Liver (tissue), 9 donors: ENCODE data around the gene INTS1. TPM values are rescaled to one million over a fixed set of nuclear protein-coding genes. Genes with fewer than 3 reads are reported as not detected.

Experiments used
- DNase-seq: peaks from one replicate; pipeline ENCODE4 v3.0.0-alpha.2; 2017; ENCODE audit warnings: low spot score
- H3K27ac ChIP-seq, 2 donors: one replicate each; pipeline ENCODE4 v1.7.0; 2013; ENCODE audit warnings: inconsistent platforms in 2 of 2, low read length in 2 of 2, control low read depth in 1 of 2, low read depth in 1 of 2, mild to moderate bottlenecking in 1 of 2
- H3K27me3 ChIP-seq, 4 donors: one replicate each; pipeline versions ENCODE4 v1.6.1 to v1.7.0; 2013; ENCODE audit warnings: low read length in 3 of 4, inconsistent platforms in 1 of 4, mild to moderate bottlenecking in 1 of 4, moderate library complexity in 1 of 4; ENCODE audit not compliant: control insufficient read depth in 4 of 4, insufficient read depth in 4 of 4
- H3K36me3 ChIP-seq, 4 donors: one replicate each; pipeline versions ENCODE4 v1.6.1 to v1.7.0; 2013; ENCODE audit warnings: low read length in 3 of 4, mild to moderate bottlenecking in 3 of 4, low read depth in 1 of 4, moderate library complexity in 1 of 4; ENCODE audit not compliant: control insufficient read depth in 4 of 4, insufficient read depth in 3 of 4
- H3K4me1 ChIP-seq, 4 donors: one replicate each; pipeline versions ENCODE4 v1.6.1 to v1.7.0; 2013; ENCODE audit warnings: low read length in 3 of 4, mild to moderate bottlenecking in 3 of 4, moderate library complexity in 1 of 4; ENCODE audit not compliant: control insufficient read depth in 4 of 4, insufficient read depth in 4 of 4
- H3K4me3 ChIP-seq, 3 donors: one replicate each; pipeline versions ENCODE4 v1.6.1 to v1.7.0; 2013; ENCODE audit warnings: low read length in 3 of 3, control low read depth in 1 of 3, low read depth in 1 of 3, mild to moderate bottlenecking in 1 of 3
- H3K9ac ChIP-seq, 2 donors: one replicate each; pipeline ENCODE4 v1.7.0; 2013; ENCODE audit warnings: low read length in 2 of 2, mild to moderate bottlenecking in 2 of 2, moderate library complexity in 2 of 2, control low read depth in 1 of 2, low read depth in 1 of 2
- H3K9me3 ChIP-seq, 4 donors: one replicate each; pipeline versions ENCODE4 v1.6.1 to v1.7.0; 2013; ENCODE audit warnings: low read length in 3 of 4; ENCODE audit not compliant: control insufficient read depth in 4 of 4
- EGR1 ChIP-seq, 2 donors: IDR thresholded peaks; 2 replicates each; pipeline ENCODE4 v1.6.1; 2016 to 2018; ENCODE audit warnings: antibody characterized with exemption in 2 of 2, low read depth in 2 of 2
- FOXA1 ChIP-seq: IDR thresholded peaks from 2 replicates; pipeline ENCODE4 v1.6.1; 2016; ENCODE audit warnings: antibody characterized with exemption
- FOXA2 ChIP-seq: IDR thresholded peaks from 2 replicates; pipeline ENCODE4 v1.6.1; 2016; ENCODE audit warnings: antibody characterized with exemption
- GABPA ChIP-seq, 2 donors: IDR thresholded peaks in 1 of 2; conservative IDR thresholded peaks in 1 of 2; 2 replicates each; pipeline ENCODE4 v1.6.1; 2016; ENCODE audit warnings: antibody characterized with exemption in 2 of 2, mild to moderate bottlenecking in 1 of 2, moderate library complexity in 1 of 2
- HNF4A ChIP-seq, 2 donors: conservative IDR thresholded peaks; 2 replicates each; pipeline ENCODE4 v1.6.1; 2016; ENCODE audit warnings: antibody characterized with exemption in 2 of 2, mild to moderate bottlenecking in 2 of 2
- HNF4G ChIP-seq: IDR thresholded peaks from 2 replicates; pipeline ENCODE4 v1.6.1; 2016; ENCODE audit warnings: antibody characterized with exemption
- JUND ChIP-seq, 2 donors: IDR thresholded peaks; 2 replicates each; pipeline ENCODE4 v1.6.1; 2016; ENCODE audit warnings: antibody characterized with exemption in 2 of 2
- NR2F2 ChIP-seq: IDR thresholded peaks from 2 replicates; pipeline ENCODE4 v1.6.1; 2016; ENCODE audit warnings: antibody characterized with exemption
- RAD21 ChIP-seq, 2 donors: IDR thresholded peaks; 2 replicates each; pipeline ENCODE4 v1.6.1; 2016; ENCODE audit warnings: antibody characterized with exemption in 2 of 2, mild to moderate bottlenecking in 2 of 2
- RXRA ChIP-seq, 2 donors: IDR thresholded peaks; 2 replicates each; pipeline ENCODE4 v1.6.1; 2017 to 2018; ENCODE audit warnings: antibody characterized with exemption in 2 of 2, mild to moderate bottlenecking in 1 of 2
- SP1 ChIP-seq: IDR thresholded peaks from 2 replicates; pipeline ENCODE4 v1.6.1; 2018; ENCODE audit warnings: antibody characterized with exemption, mild to moderate bottlenecking
- TAF1 ChIP-seq: conservative IDR thresholded peaks from 2 replicates; pipeline ENCODE4 v1.6.1; 2016; ENCODE audit warnings: antibody characterized with exemption, mild to moderate bottlenecking
- WGBS: extraction: QIAGEN DNeasy Blood & Tissue Kit; methylation state at CpG from one replicate; pipeline ENCODE4 v1.1.7; 2013; 5-methylcytosine and 5-hydroxymethylcytosine counted together
- polyA plus RNA-seq, 2 donors: library from polyadenylated mRNA; stranded (reverse) in 1 of 2; unstranded in 1 of 2; fragments of 200-250 nt in 1 of 2; fragments of >200 nt in 1 of 2; fragmentation: Nextera tagmentation in 1 of 2; extraction: Ambion mirVana in 1 of 2; gene quantifications; one replicate each; pipeline versions ENCODE4 v1.2.1 to v1.2.3, GENCODE V29; 2013 to 2015
- total RNA-seq, 2 donors: library from RNA; depleted of rRNA; stranded (reverse); fragments of >200 nt; gene quantifications; one replicate each; pipeline ENCODE4 v1.2.3, GENCODE V29; 2014
- TF ChIP-seq, protein P1 (sequence below): IDR thresholded peaks from 2 replicates; pipeline ENCODE4 v1.6.1; 2016; ENCODE audit warnings: antibody characterized with exemption
- TF ChIP-seq, protein P2 (sequence below): IDR thresholded peaks from 2 replicates; pipeline ENCODE4 v1.6.1; 2016; ENCODE audit warnings: antibody characterized with exemption
- TF ChIP-seq, protein P3 (sequence below): IDR thresholded peaks from 2 replicates; pipeline ENCODE4 v1.6.1; 2016; ENCODE audit warnings: antibody characterized with exemption
- donor health status: healthy.
- donor health status: healthy.
- donor health status: healthy.
- donor health status: healthy.
- donor health status: healthy.

Gene INTS1
- total and polyA plus RNA-seq, 4 donors, result 14.6 to 37.9 (median 30.7) TPM

DNA sequence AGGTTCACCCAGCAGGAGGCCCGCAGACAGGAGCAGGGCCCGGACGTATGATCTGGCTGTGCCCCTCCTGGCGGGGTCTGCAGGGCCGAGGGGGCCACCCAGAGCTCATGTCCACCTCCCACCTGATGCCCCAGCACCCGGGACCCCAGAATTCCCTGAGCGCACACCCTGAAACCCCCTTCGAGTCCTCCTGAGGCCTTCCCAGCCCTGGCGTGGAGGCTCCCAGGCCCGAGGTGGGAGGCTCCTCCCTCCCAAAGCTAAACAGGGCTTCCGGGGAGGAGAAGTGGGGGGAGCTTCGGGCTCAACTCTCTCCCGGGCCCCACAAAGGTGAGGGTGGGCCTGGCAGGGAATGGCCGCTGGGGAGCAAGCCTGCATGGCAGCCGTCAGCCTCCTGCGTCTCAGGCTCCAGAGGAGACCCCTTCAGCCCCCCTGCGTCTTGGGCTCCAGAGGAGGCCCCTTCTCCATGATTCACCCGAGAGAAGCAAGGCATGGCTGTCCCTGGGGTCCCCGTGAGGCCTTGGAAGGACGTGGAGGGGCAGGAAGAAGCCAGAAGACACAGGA, 75.2 kb downstream of the INTS1 start:
- H3K9me3 ChIP-seq, result no peaks in the 10 kb centered on the region
- TF ChIP-seq HNF4G (no peak), GABPA (IDR thresholded peaks at IDR 0.05 in 1 of 2, conservative IDR thresholded peaks at IDR 0.05 in 1 of 2) (no peak), RAD21 (IDR thresholded peaks at IDR 0.05) (no peak), EGR1 (IDR thresholded peaks at IDR 0.05; ENCODE audit: low read depth in 2 of 2) (no peak), SP1 (no peak), NR2F2 (no peak), HNF4A (conservative IDR thresholded peaks at IDR 0.05) (no peak), RXRA (IDR thresholded peaks at IDR 0.05) (no peak), FOXA1 (no peak), JUND (IDR thresholded peaks at IDR 0.05) (no peak), TAF1 (no peak)
- TF ChIP-seq, protein P1, sequence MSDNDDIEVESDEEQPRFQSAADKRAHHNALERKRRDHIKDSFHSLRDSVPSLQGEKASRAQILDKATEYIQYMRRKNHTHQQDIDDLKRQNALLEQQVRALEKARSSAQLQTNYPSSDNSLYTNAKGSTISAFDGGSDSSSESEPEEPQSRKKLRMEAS, result no peak
- TF ChIP-seq, protein P2, sequence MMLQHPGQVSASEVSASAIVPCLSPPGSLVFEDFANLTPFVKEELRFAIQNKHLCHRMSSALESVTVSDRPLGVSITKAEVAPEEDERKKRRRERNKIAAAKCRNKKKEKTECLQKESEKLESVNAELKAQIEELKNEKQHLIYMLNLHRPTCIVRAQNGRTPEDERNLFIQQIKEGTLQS, result no peak
- TF ChIP-seq, protein P3, sequence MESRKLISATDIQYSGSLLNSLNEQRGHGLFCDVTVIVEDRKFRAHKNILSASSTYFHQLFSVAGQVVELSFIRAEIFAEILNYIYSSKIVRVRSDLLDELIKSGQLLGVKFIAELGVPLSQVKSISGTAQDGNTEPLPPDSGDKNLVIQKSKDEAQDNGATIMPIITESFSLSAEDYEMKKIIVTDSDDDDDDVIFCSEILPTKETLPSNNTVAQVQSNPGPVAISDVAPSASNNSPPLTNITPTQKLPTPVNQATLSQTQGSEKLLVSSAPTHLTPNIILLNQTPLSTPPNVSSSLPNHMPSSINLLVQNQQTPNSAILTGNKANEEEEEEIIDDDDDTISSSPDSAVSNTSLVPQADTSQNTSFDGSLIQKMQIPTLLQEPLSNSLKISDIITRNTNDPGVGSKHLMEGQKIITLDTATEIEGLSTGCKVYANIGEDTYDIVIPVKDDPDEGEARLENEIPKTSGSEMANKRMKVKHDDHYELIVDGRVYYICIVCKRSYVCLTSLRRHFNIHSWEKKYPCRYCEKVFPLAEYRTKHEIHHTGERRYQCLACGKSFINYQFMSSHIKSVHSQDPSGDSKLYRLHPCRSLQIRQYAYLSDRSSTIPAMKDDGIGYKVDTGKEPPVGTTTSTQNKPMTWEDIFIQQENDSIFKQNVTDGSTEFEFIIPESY, result no peak
- no peak overlapping the region for H3K27ac ChIP-seq
- H3K4me1 ChIP-seq, result peaks cover 0 to 2% (median 0%) of the 10 kb centered on the region in 4 donors
- no peak overlapping the region for H3K9ac ChIP-seq
- WGBS, result 53% methylated on average over 20 of the region's 20 CpGs
- no peaks in the 10 kb centered on the region for H3K36me3 ChIP-seq
- H3K27me3 ChIP-seq, result no peaks in the 10 kb centered on the region
- H3K4me3 ChIP-seq, result no peak overlapping the region
- no peak for DNase-seq

DNA sequence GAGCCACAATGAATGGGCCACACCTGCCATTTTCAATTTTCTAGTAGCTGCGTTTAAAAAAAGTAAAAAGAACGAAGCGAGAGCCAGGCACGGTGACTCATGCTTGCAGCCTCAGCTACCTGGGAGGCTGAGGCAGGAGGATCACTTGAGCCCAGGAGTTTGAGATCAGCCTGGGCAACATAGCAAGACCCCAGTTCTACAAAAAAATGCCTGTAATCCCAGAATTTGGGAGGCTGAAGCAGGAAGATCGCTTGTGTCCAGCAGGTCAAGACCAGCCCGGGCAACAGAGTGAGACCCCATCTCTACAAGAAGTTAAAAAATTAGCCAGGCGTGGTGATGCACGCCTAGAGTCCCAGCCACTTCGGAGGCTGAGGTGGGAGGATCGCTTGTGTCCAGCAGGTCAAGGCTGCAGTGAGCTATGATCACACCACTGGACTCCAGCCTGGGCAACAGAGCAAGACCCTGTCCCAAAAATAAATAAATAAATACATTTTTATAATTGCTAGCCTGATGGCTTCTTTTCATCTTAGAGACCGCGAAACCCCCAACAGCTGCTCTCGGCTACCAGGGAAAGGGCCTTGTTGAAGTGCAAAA, 77.0 kb downstream of the INTS1 start:
- no peak for DNase-seq
- Histone ChIP-seq H3K4me1 (peaks cover 0 to 2% (median 0%) of the 10 kb centered on the region in 4 donors), H3K9ac (no peak overlapping the region), H3K4me3 (no peak overlapping the region), H3K27ac (no peak overlapping the region), H3K9me3 (no peaks in the 10 kb centered on the region), H3K27me3 (no peaks in the 10 kb centered on the region), H3K36me3 (no peaks in the 10 kb centered on the region)
- WGBS, result 91% methylated on average over 13 of the region's 13 CpGs
- TF ChIP-seq, protein P2, result no peak
- no peak for TF ChIP-seq RAD21 (IDR thresholded peaks at IDR 0.05)

DNA sequence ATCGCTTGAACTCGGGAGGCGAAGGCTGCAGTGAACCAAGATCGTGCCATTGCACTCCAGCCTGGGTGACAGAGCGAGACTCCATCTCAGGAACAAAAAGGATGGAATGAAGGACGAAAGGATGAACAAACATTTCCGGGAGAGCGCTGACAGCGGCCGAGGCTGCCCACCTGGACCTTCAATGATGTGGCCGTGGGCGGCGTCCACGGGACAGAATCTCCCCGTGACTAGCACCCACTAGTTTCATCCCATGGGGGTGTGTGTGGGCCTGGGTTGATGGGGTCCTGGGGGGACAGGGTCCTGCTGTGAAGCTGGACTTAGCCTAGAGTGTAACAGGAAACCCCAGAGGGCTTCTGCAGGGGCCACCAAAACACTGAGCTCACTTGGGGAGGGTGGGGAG, 77.7 kb downstream of the INTS1 start:
- Histone ChIP-seq H3K4me1 (no peaks in the 10 kb centered on the region), H3K9me3 (no peaks in the 10 kb centered on the region), H3K27ac (no peak overlapping the region), H3K9ac (no peak overlapping the region), H3K4me3 (no peak overlapping the region), H3K27me3 (no peaks in the 10 kb centered on the region), H3K36me3 (no peaks in the 10 kb centered on the region)
- TF ChIP-seq, protein P2, result no peak
- TF ChIP-seq HNF4A (conservative IDR thresholded peaks at IDR 0.05) (no peak), JUND (IDR thresholded peaks at IDR 0.05) (no peak), FOXA2 (no peak), TAF1 (no peak)
- TF ChIP-seq, protein P1, result no peak
- TF ChIP-seq, protein P3, result no peak
- DNase-seq, result no peak
- 90% methylated on average over 15 of the region's 15 CpGs for WGBS
